GM19025 (cell line): ENCODE data around the gene TBC1D16.
"Not testable (repeated sequence)": the region's sequence is repeated elsewhere in the genome, so short reads cannot be mapped to it uniquely, and the experiment has no call there.

Experiments
- ATAC-seq: cut with Tn5 transposase; IDR thresholded peaks from one replicate; pipeline ENCODE4 v1.9.1; 2021; ENCODE audit warnings: mild to moderate bottlenecking, low read depth, moderate library complexity; ENCODE audit not compliant: unreplicated experiment

The TBC1D16 gene

DNA sequence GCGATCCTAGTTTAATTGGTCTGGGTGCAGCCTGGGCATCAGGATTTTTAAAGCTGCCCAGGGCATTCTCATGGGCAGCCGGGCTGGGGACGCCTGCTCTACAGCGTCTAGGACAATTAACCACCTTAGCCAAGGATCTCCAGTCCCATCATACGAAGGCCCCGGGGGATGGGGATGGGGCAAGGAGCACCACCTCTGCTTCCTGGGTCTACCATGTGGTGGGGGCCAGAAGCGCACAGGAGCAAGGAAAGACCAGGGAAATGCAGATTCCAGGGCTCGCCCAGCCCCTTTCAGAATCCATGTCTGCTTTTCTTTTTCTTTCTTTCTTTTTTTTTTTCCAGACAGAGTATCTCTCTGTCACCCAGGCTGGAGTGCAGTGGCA, 29.3 kb downstream of the TBC1D16 start:
- no peak for ATAC-seq

- no peak for ATAC-seq
Measured at GRCh38 chr17:80005360-80006338, 30.0 kb downstream of the TBC1D16 start.

- ATAC-seq, result no peak
Measured at GRCh38 chr17:80003969-80004368, 31.7 kb downstream of the TBC1D16 start.

DNA sequence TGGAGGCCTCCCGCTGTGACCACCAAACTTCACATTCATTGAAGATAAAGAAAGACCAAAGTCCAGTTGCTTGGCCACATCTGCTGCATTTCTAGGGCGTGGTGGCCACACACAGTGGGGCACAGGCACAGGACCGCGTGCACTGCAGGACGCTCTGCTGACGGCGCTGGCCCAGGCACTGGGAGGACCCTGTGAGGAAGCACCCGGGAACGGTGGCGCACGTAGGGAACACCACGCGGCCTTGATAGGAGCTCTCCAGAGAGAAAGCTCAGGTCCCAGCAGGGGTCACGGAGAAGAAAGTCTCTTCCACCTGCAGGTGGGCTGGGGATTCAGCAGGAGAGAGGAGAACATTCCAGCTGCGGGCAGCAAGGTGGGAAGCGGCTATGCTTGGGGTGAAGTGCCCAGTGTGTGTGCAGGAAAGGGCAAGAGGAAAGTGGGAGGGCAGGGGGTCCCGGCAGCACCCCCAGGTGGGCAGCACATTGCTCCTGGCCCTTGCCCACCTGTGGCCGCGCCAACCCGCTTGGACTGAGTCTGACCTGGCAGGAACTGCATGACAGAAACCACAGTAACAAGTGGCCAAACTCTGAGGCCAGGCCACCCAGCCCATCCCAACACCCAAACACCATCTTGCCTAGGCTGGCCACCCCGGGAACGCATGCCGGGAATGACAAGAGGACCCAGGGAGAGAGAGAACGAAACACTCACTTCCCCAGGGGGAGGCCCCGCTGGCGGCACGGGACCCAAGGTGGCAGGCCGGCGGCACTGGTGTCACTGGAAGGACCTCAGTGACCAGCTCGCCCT, 32.8 kb downstream of the TBC1D16 start:
- no peak for ATAC-seq

DNA sequence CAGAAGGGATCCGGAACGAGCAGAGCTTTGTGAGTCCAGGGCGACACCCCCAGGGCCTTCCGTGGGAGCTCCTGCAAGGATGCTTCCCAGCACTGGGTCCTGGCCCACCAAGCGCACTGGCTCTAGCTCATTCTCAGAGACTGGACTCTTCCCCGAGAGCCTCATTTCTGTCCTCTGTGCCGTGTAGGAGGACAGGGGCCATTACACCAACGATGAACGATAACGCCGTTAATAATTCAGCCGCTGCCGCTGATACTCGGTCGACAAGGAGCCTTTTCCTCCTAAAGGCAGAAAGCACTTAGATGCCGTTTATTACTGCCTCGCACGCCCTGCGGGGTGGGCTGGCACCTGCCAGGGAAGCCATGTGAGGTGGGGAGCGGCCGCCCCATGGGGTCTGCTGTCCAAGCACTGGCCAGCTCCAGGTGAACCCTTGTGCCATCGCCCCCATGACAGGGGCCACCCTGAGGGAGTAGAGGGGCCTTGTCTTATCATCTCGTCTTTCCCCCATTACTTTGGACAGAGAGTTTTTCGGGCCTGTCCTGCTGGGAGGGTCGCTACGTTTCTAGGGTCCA, 33.5 kb downstream of the TBC1D16 start:
- no peak for ATAC-seq

DNA sequence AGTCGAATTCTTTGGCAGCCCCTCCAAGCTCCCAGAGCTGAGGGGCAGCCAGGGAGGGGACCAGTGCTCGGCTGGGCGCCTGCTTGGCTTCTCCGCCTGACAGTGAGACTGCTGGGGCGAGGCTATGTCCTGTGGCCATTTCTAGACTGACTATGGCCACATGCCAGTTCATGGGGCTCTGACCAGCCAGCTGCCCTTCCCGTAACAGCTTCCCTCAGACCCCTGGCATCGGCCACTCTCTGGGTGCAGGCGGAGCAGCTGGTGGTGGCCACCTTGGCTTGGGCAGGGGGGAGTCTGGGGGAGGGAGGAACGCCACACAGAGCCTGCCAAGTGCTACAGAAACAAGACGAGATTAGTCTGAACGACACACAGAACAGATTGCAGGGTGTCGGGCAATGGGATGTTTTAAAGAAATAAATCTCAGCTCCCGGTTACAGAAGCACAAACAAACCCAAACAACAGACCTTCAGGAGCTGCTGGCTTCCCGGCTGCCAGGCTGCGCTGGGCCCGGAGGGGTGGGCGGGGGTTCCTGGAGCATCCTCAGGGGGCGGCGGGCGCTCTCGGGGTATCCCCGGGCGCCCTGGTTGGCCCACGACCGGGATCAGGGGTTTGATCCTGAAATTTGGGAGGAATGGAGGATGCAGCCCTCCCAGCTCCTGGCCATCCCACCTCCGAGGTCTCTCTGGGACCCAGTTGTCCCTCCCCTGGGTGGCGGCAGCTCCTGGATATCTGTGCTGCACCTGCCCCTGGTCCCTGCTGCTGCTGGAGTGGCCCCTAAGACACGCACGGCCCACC, 34.5 kb downstream of the TBC1D16 start:
- ATAC-seq, result no peak

- no peak for ATAC-seq
Measured at GRCh38 chr17:80000136-80000535, 35.5 kb downstream of the TBC1D16 start.

DNA sequence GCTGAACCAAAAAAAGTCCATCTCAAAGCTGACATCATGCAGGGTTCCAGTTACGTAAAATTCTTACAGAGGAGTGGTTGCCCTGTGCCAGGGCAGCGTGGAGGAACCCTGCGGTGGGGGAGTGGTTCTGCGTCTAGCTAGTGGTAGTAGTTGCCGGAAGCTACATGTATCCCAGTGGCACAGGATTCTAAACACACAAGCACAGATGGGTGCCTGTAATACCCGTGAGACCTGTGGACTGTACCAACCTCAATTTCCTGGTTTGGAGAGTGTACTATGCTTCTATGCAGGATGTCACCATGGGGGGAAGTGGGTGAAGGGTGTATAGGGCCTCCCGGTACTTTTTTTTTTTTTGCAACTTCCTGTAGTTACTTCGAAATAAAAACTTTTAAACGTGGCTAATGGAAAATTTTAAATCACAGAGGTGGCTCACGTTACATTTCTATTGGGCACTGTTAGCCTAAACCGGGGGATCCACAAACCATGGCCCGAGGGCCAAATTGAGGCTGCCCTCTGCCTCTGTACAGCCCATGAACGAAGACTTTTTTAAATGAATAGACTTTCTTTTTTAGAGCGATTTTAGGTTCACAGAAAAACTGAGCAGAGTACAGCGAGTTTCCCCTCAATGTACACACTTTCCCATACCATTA, 38.5 kb downstream of the TBC1D16 start:
- no peak for ATAC-seq

DNA sequence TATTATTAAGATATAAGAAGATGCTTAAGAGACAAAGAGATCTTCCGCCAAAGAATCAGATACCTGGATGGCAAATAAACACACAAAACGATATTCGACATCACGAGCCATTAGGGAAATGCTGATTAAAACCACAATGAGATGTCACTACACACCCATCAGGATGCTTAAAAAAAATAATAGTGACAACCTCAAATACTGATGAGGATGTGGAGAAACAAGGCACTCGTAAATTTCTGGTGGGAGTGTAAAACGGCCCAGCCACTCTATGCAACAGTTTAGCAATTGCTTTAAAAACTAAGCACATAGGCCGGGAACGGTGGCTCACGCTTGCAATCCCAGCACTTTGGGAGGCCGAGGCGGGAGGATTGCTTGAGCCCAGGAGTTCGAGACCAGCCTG, 39.4 kb downstream of the TBC1D16 start:
- no peak for ATAC-seq

GRCh38 chr17:79995696-79996095, 40.0 kb downstream of the TBC1D16 start:
- ATAC-seq, result no peak

DNA sequence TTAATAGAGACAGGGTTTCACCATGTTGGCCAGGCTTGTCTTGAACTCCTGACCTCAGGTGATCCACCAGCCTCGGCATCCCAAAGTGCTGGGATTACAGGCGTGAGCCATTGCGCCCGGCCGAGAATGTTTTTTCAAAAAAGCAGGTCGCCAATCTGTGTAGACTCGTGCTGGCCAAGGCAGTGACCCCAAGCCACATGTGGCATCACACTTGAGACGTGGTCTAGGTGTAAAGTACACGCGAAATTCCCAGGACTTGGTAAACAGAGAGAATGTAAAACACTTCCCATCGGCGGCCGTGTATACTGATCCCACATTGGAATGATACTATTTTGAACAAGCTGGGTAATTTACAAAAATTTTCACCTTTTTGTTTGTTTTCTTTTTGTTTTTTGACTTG, 41.1 kb downstream of the TBC1D16 start:
- no peak for ATAC-seq

DNA sequence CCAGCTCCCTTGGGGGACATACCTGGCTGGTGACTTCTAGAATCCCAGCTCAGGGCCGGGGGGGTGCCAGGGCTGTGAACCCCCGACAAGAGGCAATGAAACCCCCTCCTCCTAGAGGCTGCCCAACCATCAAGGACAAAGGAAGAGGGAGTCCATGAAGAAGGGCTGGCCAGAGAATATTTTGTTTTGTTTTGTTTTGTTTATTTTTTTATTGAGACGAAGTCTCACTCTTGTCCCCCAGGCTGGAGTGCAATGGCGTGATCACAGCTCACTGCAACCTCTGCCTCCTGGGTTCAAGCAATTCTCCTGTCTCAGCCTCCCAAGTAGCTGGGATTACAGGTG, 41.5 kb downstream of the TBC1D16 start:
- not testable (repeated sequence) for ATAC-seq

GRCh38 chr17:79993390-79994227, 42.1 kb downstream of the TBC1D16 start:
- no peak for ATAC-seq

GRCh38 chr17:79992649-79993389, 42.9 kb downstream of the TBC1D16 start:
- ATAC-seq, result no peak

DNA sequence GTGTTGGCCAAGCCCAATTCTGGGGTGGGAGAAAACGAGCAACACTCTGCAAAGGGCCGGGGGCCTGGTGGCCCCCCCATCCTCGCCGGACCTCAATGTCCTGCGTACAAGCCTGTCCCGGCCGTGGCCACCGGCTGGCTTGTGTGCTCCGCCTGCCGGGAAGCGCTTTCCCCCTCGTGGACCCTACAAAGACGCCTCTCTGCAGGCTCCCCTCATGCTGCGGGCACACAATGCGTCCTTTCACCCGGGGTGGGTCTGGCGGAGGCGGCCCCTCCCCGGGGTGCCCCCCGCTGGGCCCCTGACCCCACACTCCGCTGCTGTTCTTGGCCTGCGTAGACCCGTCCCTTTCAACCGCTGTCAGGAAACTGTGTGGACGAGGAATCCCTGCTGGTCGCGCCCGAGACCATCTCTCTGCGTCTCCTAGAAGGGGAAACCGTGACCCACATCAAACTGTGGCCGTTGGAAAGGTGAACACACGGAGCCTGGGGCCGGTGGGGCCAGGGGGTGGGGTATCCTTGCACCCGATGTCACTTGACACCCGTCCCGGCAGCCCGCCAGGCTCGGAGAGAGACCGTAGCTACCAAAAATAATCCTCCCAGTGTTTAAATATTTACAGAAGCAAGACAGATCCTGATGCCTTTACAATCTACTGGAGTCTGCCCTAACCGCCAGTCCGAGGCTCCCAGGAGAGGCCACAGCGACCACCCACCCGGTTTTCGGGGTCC, 43.6 kb downstream of the TBC1D16 start:
- no peak for ATAC-seq

DNA sequence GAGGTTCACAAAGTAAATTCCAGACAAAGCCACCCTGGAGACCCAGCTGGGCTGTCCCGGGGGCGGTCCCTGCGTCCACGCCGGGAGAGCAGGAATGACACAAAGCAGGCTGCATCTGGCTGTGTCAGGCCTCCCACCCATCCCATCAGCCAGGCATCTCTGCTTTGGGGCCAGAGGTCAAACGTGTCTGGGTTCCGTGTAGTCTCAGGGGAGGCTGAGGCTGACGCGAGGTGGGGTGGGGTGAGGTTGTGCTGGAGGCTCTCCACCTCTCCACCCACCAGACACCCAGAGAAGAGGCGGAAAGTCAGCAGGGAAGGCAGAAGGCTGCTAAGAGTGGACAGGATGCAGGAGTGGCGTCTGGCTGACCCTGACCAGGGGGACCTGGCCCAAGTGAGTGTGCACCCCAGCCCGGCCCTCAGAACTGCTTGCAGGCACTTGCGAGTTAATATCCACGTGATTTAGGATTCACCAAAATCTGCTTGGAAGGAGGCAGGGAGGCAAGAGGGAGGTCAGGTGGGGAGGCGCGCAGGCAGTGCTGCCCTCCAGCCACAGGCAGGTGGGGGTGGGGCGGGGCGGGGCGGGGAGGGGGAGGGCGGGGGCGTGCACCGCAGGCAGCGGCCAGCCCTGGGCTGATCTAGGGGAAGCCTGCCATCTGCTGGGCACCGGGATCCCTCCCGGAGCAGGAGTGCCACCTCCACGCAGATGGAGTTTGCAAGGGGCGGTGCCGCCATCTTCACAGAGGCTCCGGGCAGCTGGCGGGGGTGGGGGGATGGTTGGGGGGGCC, 44.3 kb downstream of the TBC1D16 start:
- no peak for ATAC-seq

DNA sequence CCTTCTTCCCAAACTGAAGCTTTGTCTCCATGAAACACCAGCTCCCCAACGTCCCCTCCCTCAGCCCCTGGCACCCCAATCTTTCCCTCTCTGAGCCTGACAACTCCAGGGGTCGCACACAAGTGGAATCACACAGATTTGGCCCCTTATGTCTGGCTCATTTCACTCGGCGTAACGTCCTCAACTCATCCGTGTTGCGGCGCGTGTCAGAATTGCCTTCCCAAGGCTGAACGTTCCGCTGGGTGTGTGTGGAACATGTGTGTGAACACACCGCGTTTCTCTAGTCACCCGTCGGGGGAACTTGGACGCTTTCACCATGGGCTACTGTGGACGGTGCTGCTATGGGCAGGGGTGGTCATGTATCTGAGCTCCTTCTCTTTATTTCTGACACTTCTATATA, 45.0 kb downstream of the TBC1D16 start:
- ATAC-seq, result no peak
